ENCODE results near the gene ATP11A.

Gene ATP11A

DNA sequence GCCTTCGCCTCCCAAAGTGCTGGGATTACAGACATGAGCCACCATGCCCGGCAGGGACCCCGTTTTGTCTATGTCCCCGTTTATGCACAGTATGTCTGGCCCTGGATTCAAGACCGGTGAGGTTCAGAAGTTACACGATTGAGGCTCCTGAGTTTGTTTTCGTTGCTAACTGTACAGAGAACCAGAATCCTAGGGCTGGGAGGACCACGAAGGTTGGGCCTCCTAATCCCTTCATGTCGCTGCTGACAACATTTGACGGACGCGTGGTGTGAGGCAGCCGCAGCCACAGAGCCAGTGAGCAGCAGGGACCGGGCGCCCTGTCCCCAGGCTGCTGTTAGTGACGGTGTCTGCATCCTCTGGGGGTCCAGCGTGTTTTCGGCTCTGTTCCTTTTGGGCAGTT lies 91.4 kb downstream of the ATP11A start:
- no peaks in the 10 kb centered on the region for H3K4me1 ChIP-seq (ENCODE audit: low read length)
- no peak overlapping the region for H3K4me3 ChIP-seq (ENCODE audit: low read length)
- H3K9ac ChIP-seq (ENCODE audit: low read length), result no peak overlapping the region
- H3K36me3 ChIP-seq (replicated peaks; ENCODE audit: insufficient read depth, low read length), result no peaks in the 10 kb centered on the region
- no peaks in the 10 kb centered on the region for H3F3A ChIP-seq (ENCODE audit: insufficient read depth, low read length)
- no peak overlapping the region for H3K4me2 ChIP-seq (ENCODE audit: low read depth, low read length)
- H3K27me3 ChIP-seq (replicated peaks; ENCODE audit: insufficient read depth, low read length), result no peaks in the 10 kb centered on the region
- no peak for DNase-seq
- H3K9me2 ChIP-seq (replicated peaks; ENCODE audit: insufficient read depth, low read length), result no peaks in the 10 kb centered on the region
- no peaks in the 10 kb centered on the region for H4K20me1 ChIP-seq (ENCODE audit: insufficient read depth, low read length)
- H3K9me3 ChIP-seq (replicated peaks; ENCODE audit: insufficient read depth, low read length), result no peaks in the 10 kb centered on the region
- TF ChIP-seq CTCF (IDR thresholded peaks at IDR 0.05; ENCODE audit: low read length) (no peak), EZH2 (optimal IDR thresholded peaks at IDR 0.05; ENCODE audit: low read depth, low read length) (no peak), EZH2phosphoT487 (IDR thresholded peaks at IDR 0.05; ENCODE audit: low read length) (no peak)
- no peak overlapping the region for H2AFZ ChIP-seq (ENCODE audit: low read length)
- H3K27ac ChIP-seq (ENCODE audit: low read length), result no peak overlapping the region
- H3K79me2 ChIP-seq (ENCODE audit: low read length), result peaks cover 31% of the 10 kb centered on the region

GRCh38 chr13:112781881-112782361 lies 92.1 kb downstream of the ATP11A start:
- no peaks in the 10 kb centered on the region for H3K9me2 ChIP-seq (replicated peaks; ENCODE audit: insufficient read depth, low read length)
- TF ChIP-seq EZH2 (optimal IDR thresholded peaks at IDR 0.05; ENCODE audit: low read depth, low read length) (no peak), EZH2phosphoT487 (IDR thresholded peaks at IDR 0.05; ENCODE audit: low read length) (no peak), CTCF (IDR thresholded peaks at IDR 0.05; ENCODE audit: low read length) (no peak)
- H3K9ac ChIP-seq (ENCODE audit: low read length), result no peak overlapping the region
- H3K4me3 ChIP-seq (ENCODE audit: low read length), result no peak overlapping the region
- no peaks in the 10 kb centered on the region for H3K4me1 ChIP-seq (ENCODE audit: low read length)
- no peak overlapping the region for H2AFZ ChIP-seq (ENCODE audit: low read length)
- H3K27me3 ChIP-seq (replicated peaks; ENCODE audit: insufficient read depth, low read length), result no peaks in the 10 kb centered on the region
- no peaks in the 10 kb centered on the region for H3K36me3 ChIP-seq (replicated peaks; ENCODE audit: insufficient read depth, low read length)
- no peaks in the 10 kb centered on the region for H3F3A ChIP-seq (ENCODE audit: insufficient read depth, low read length)
- no peak overlapping the region for H3K4me2 ChIP-seq (ENCODE audit: low read depth, low read length)
- peaks cover 28% of the 10 kb centered on the region for H3K79me2 ChIP-seq (ENCODE audit: low read length)
- no peak for DNase-seq
- no peak overlapping the region for H3K27ac ChIP-seq (ENCODE audit: low read length)
- no peaks in the 10 kb centered on the region for H4K20me1 ChIP-seq (ENCODE audit: insufficient read depth, low read length)
- H3K9me3 ChIP-seq (replicated peaks; ENCODE audit: insufficient read depth, low read length), result no peaks in the 10 kb centered on the region

GRCh38 chr13:112782429-112783010 lies 92.7 kb downstream of the ATP11A start:
- Histone ChIP-seq H3F3A (ENCODE audit: insufficient read depth, low read length) (no peaks in the 10 kb centered on the region), H4K20me1 (ENCODE audit: insufficient read depth, low read length) (no peaks in the 10 kb centered on the region), H3K27ac (ENCODE audit: low read length) (no peak overlapping the region), H3K4me2 (ENCODE audit: low read depth, low read length) (no peak overlapping the region), H3K79me2 (ENCODE audit: low read length) (peaks cover 28% of the 10 kb centered on the region), H3K9me2 (replicated peaks; ENCODE audit: insufficient read depth, low read length) (no peaks in the 10 kb centered on the region), H3K36me3 (replicated peaks; ENCODE audit: insufficient read depth, low read length) (no peaks in the 10 kb centered on the region), H3K4me3 (ENCODE audit: low read length) (no peak overlapping the region), H3K4me1 (ENCODE audit: low read length) (no peaks in the 10 kb centered on the region), H3K9ac (ENCODE audit: low read length) (no peak overlapping the region), H2AFZ (ENCODE audit: low read length) (no peak overlapping the region), H3K9me3 (replicated peaks; ENCODE audit: insufficient read depth, low read length) (no peaks in the 10 kb centered on the region), H3K27me3 (replicated peaks; ENCODE audit: insufficient read depth, low read length) (no peaks in the 10 kb centered on the region)
- TF ChIP-seq EZH2 (optimal IDR thresholded peaks at IDR 0.05; ENCODE audit: low read depth, low read length) (no peak), EZH2phosphoT487 (IDR thresholded peaks at IDR 0.05; ENCODE audit: low read length) (no peak), CTCF (IDR thresholded peaks at IDR 0.05; ENCODE audit: low read length) (no peak)
- no peak for DNase-seq
